ENCODE results near the gene MCRS1.

GRCh38 chr12:49557917-49558215 lies 10.1 kb downstream of the MCRS1 start:
- TF ChIP-seq, protein P1, sequence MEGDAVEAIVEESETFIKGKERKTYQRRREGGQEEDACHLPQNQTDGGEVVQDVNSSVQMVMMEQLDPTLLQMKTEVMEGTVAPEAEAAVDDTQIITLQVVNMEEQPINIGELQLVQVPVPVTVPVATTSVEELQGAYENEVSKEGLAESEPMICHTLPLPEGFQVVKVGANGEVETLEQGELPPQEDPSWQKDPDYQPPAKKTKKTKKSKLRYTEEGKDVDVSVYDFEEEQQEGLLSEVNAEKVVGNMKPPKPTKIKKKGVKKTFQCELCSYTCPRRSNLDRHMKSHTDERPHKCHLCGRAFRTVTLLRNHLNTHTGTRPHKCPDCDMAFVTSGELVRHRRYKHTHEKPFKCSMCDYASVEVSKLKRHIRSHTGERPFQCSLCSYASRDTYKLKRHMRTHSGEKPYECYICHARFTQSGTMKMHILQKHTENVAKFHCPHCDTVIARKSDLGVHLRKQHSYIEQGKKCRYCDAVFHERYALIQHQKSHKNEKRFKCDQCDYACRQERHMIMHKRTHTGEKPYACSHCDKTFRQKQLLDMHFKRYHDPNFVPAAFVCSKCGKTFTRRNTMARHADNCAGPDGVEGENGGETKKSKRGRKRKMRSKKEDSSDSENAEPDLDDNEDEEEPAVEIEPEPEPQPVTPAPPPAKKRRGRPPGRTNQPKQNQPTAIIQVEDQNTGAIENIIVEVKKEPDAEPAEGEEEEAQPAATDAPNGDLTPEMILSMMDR (IDR thresholded peaks at IDR 0.05 in 4 of 5, conservative IDR thresholded peaks at IDR 0.05 in 1 of 5), result no peak
- no peak for TF ChIP-seq POLR2A (IDR thresholded peaks at IDR 0.05)
